Gastrocnemius medialis (tissue), 4 donors: Measurements from ENCODE around the gene REEP1. TPM values are rescaled to one million over a fixed set of nuclear protein-coding genes. Genes with fewer than 3 reads are reported as not detected.

Experiments
- ATAC-seq, 2 donors: fragments of 150-250 bp; one replicate each; pipeline ENCODE4 v1.9.1; 2016
- DNase-seq, 2 donors: peaks; one replicate each; pipeline ENCODE4 v3.0.0-alpha.2; 2019
- H3K27ac ChIP-seq, 4 donors: fragments of 200-600 bp; sonication (generic); 1 replicate in 1 of 4; 2 replicates in 3 of 4; pipeline ENCODE4 v1.5.1; 2016 to 2018; ENCODE audit warnings: mild to moderate bottlenecking in 2 of 4, moderate library complexity in 1 of 4
- H3K27me3 ChIP-seq, 3 donors: fragments of 200-600 bp; sonication (generic) in 2 of 3; 1 replicate in 1 of 3; 2 replicates in 2 of 3; pipeline versions ENCODE4 v1.5.1 to v1.6.0; 2016 to 2019; ENCODE audit warnings: mild to moderate bottlenecking in 1 of 3, moderate library complexity in 1 of 3
- H3K36me3 ChIP-seq, 2 donors: fragments of 200-600 bp; sonication (generic) in 1 of 2; one replicate each; pipeline ENCODE4 v1.5.1; 2017 to 2018
- H3K4me1 ChIP-seq, 2 donors: fragments of 200-600 bp; sonication (generic) in 1 of 2; one replicate each; pipeline ENCODE4 v1.5.1; 2016 to 2017; ENCODE audit warnings: mild to moderate bottlenecking in 2 of 2
- H3K4me3 ChIP-seq, 4 donors: fragments of 200-600 bp; sonication (generic) in 3 of 4; 1 replicate in 1 of 4; 2 replicates in 3 of 4; pipeline ENCODE4 v1.5.1; 2016 to 2019; ENCODE audit warnings: mild to moderate bottlenecking in 2 of 4
- H3K9me3 ChIP-seq, 3 donors: fragments of 200-600 bp; sonication (generic) in 2 of 3; 1 replicate in 1 of 3; 2 replicates in 2 of 3; pipeline ENCODE4 v1.5.1; 2016 to 2019
- POLR2A ChIP-seq, 2 donors: fragments of 450-650 bp; IDR thresholded peaks; one replicate each; pipeline ENCODE4 v1.6.1; 2017; ENCODE audit warnings: antibody characterized with exemption in 2 of 2, mild to moderate bottlenecking in 2 of 2, moderate library complexity in 2 of 2
- in situ Hi-C, 4 donors: fragments of 200-750 bp; cut with MboI; loops; one replicate each; pipeline versions ENCODE4 v1.15.0 to v1.8.0; 2017; ENCODE audit warnings: low sequenced_read_pairs in 4 of 4
- intact Hi-C: fragments of 100-400 bp; cut with DNase I; formaldehyde crosslinking; loops from one replicate; pipeline ENCODE4 v1.15.1; 2023; ENCODE audit warnings: low total_unique reads
- total RNA-seq, 4 donors: library from RNA; depleted of rRNA; stranded (reverse); fragments of >200 nt; gene quantifications; one replicate each; pipeline versions ENCODE4 v1.1.0 to v1.2.3, GENCODE V29; 2016
- TF ChIP-seq, protein P1 (sequence below), 5 experiments: fragments of 450-650 bp in 3 of 5; fragments of 200-600 bp in 2 of 5; sonication (generic) in 2 of 5; IDR thresholded peaks in 4 of 5; conservative IDR thresholded peaks in 1 of 5; 1 replicate in 4 of 5; 2 replicates in 1 of 5; pipeline ENCODE4 v1.5.1; 2016 to 2019; ENCODE audit warnings: antibody characterized with exemption in 5 of 5, mild to moderate bottlenecking in 3 of 5, moderate library complexity in 3 of 5

REEP1 gene
- total RNA-seq, 4 donors from 2014 or later = 4.2 to 16.0 (median 6.3) TPM

DNA sequence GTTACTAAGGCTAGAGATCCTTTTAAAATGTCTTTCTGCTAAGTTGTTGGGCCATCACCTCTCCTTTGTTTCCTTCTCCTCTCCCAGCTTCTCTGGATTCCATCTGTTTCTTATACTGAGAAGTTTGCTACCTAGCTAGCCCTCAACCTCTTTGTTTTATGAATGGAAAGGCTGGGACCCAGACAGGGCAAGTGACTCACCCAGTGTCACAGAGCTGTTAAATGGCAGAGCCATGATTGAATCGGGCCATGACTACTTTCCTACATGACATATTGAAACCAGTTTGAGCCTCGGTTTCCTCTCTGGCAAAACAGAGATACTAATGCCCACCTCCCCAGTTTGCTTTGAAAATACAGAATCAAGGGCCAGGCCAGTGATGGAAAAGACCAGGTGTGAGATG is 24.1 kb downstream of the REEP1 start:
- no peak overlapping the region for H3K4me3 ChIP-seq
- H3K27ac ChIP-seq = no peak overlapping the region
- H3K4me1 ChIP-seq = peaks cover 20 to 23% of the 10 kb centered on the region in 2 donors
- no peak for TF ChIP-seq POLR2A (IDR thresholded peaks at IDR 0.05)
- TF ChIP-seq, protein P1, sequence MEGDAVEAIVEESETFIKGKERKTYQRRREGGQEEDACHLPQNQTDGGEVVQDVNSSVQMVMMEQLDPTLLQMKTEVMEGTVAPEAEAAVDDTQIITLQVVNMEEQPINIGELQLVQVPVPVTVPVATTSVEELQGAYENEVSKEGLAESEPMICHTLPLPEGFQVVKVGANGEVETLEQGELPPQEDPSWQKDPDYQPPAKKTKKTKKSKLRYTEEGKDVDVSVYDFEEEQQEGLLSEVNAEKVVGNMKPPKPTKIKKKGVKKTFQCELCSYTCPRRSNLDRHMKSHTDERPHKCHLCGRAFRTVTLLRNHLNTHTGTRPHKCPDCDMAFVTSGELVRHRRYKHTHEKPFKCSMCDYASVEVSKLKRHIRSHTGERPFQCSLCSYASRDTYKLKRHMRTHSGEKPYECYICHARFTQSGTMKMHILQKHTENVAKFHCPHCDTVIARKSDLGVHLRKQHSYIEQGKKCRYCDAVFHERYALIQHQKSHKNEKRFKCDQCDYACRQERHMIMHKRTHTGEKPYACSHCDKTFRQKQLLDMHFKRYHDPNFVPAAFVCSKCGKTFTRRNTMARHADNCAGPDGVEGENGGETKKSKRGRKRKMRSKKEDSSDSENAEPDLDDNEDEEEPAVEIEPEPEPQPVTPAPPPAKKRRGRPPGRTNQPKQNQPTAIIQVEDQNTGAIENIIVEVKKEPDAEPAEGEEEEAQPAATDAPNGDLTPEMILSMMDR (IDR thresholded peaks at IDR 0.05 in 4 of 5, conservative IDR thresholded peaks at IDR 0.05 in 1 of 5) = no peak
- ATAC-seq (no peak), DNase-seq (no peak)
- intact Hi-C loops (no loop called here), in situ Hi-C loops (no loop called here)
- no peaks in the 10 kb centered on the region for H3K9me3 ChIP-seq
- no peaks in the 10 kb centered on the region for H3K27me3 ChIP-seq
- no peaks in the 10 kb centered on the region for H3K36me3 ChIP-seq

DNA sequence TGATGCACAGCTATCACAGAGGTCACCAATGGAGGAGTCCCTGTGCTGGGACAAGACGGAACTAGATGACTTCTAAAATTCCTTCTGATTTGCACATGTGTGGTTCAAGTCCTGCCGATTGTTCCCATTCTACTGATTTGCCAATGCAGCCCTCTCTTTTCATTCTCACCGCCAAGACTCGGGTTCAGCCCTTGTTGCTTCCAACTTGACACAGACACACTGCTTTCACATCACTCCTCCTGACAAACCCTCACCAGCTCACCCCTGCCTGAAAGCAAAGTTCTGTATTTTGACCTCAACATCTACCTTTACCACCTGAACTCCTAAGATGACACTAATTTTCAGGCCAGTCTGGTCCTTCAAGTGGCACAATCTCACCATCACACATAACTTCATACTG is 25.5 kb downstream of the REEP1 start:
- intact Hi-C loops (no loop called here), in situ Hi-C loops (no loop called here)
- H3K36me3 ChIP-seq = no peaks in the 10 kb centered on the region
- H3K27me3 ChIP-seq = no peaks in the 10 kb centered on the region
- H3K27ac ChIP-seq = no peak overlapping the region
- DNase-seq = no peak
- TF ChIP-seq, protein P1 (IDR thresholded peaks at IDR 0.05 in 4 of 5, conservative IDR thresholded peaks at IDR 0.05 in 1 of 5) = no peak
- TF ChIP-seq POLR2A (IDR thresholded peaks at IDR 0.05) = no peak
- H3K9me3 ChIP-seq = no peaks in the 10 kb centered on the region
- H3K4me3 ChIP-seq = no peak overlapping the region
- H3K4me1 ChIP-seq = peaks cover 20 to 23% of the 10 kb centered on the region in 2 donors
- ATAC-seq = no peak

DNA sequence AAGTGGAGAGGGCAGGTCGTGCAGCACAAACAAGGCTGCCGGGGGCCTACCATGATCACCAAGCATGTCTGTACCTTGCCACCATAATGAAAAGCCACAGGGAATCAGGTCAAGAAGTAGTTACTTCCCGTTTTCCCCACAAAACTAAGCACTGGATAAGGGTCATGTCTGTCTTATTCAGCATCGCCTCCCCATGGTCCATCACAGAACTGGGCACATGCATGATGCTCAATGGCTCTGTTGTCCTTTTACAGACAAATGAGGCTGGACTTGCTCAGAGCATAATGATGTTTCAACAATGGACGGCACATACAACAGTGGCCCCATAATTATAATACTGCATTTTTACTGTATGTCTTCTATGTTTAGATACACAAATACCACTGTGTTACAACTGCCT is 27.5 kb downstream of the REEP1 start:
- Histone ChIP-seq H3K36me3 (no peaks in the 10 kb centered on the region), H3K9me3 (no peaks in the 10 kb centered on the region), H3K4me1 (peaks cover 20 to 23% of the 10 kb centered on the region in 2 donors), H3K27ac (no peak overlapping the region), H3K4me3 (no peak overlapping the region), H3K27me3 (no peaks in the 10 kb centered on the region)
- TF ChIP-seq, protein P1 (IDR thresholded peaks at IDR 0.05 in 4 of 5, conservative IDR thresholded peaks at IDR 0.05 in 1 of 5) = no peak
- no peak for TF ChIP-seq POLR2A (IDR thresholded peaks at IDR 0.05)
- ATAC-seq (no peak), DNase-seq (no peak)
- in situ Hi-C loops = no loop called here
- intact Hi-C loops = no loop called here

DNA sequence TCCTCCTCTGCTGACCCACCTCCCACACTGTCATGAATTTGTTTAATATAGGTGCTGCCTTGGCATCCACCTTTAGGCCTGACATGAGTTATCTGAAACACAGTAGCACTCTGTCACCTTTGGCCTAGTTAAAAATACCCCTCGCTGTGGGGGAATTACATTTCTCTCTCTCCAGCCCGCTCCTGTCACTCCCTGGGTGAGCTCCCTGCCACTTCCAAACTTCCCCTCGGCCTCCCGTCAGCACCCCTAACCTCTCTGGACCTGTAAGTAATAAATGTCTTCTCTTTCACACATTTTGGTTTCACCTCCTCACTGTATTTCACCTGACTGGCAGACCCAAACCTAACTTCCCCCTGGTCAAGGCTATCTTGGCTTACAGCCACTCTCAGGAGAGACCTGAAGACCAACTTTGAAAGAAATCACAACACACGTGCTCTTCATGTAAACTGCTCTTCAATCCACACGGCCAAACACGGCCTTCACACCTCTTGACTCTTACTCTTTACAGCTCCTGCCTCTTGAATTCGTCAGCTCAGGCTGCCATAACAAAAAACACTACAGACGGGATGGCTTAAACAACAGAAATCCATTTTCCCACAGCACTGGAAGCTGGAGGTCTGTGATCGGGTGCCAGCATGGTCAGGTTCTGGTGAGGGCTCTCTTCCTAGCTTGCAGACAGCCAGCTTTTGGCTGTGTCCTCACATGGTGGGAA is 28.3 kb downstream of the REEP1 start:
- DNase-seq = no peak

More for the DNA sequence above, 28.3 kb downstream of the REEP1 start:
- Histone ChIP-seq H3K9me3 (no peaks in the 10 kb centered on the region), H3K27me3 (no peaks in the 10 kb centered on the region), H3K27ac (peak overlapping the region in 2 of 4 donors; percentile 40 to 49), H3K4me3 (no peak overlapping the region), H3K4me1 (peaks cover 20% of the 10 kb centered on the region in 2 donors), H3K36me3 (no peaks in the 10 kb centered on the region)
- TF ChIP-seq POLR2A (IDR thresholded peaks at IDR 0.05) = no peak
- TF ChIP-seq, protein P1 (IDR thresholded peaks at IDR 0.05 in 4 of 5, conservative IDR thresholded peaks at IDR 0.05 in 1 of 5) = no peak
- ATAC-seq = peak in 1 of 2 donors; percentile 45
- intact Hi-C loops = no loop called here
- in situ Hi-C loops = no loop called here
